NB4 (cell line): ENCODE data around the gene AOPEP.

Experiments
- CTCF ChIP-seq: IDR thresholded peaks from one replicate; pipeline ENCODE4 v1.5.1; 2012; ENCODE audit warnings: low read depth, low read length
- MAX ChIP-seq: IDR thresholded peaks from 2 replicates; pipeline ENCODE4 v1.6.1; 2011; ENCODE audit warnings: low read depth, low read length
- POLR2A ChIP-seq: IDR thresholded peaks from 2 replicates; pipeline ENCODE4 v1.6.1; 2011; ENCODE audit warnings: mild to moderate bottlenecking; ENCODE audit not compliant: insufficient read length; ENCODE audit errors: extremely low read depth

GRCh38 chr9:94792511-94792910, 66.0 kb downstream of the AOPEP start:
- TF ChIP-seq CTCF (no peak), POLR2A (no peak), MAX (no peak)
